IMR-90 (cell line): Measurements from ENCODE around the gene CD82.

Experiments
- BHLHE40 ChIP-seq: fragments of 150-350 bp; IDR thresholded peaks from 2 replicates; pipeline ENCODE4 v1.6.1; 2016; ENCODE audit warnings: mild to moderate bottlenecking, low read depth, low read length
- CEBPB ChIP-seq: IDR thresholded peaks from 2 replicates; pipeline ENCODE4 v1.6.1; 2012; ENCODE audit warnings: low read depth, low read length, improper control_type of control experiment
- FOS ChIP-seq: fragments of 150-350 bp; IDR thresholded peaks from 2 replicates; pipeline ENCODE4 v1.6.1; 2016; ENCODE audit warnings: low read depth, low read length
- MXI1 ChIP-seq: IDR thresholded peaks from 2 replicates; pipeline ENCODE4 v1.6.1; 2012; ENCODE audit warnings: low read depth, mild to moderate bottlenecking, low read length, moderate library complexity, borderline replicate concordance
- POLR2A ChIP-seq: IDR thresholded peaks from 2 replicates; pipeline ENCODE4 v1.6.1; 2012; ENCODE audit warnings: mild to moderate bottlenecking, low read depth, low read length
- RAD21 ChIP-seq: IDR thresholded peaks from 2 replicates; pipeline ENCODE4 v1.6.1; 2012; ENCODE audit warnings: low read length, improper control_type of control experiment
- RCOR1 ChIP-seq: IDR thresholded peaks from 2 replicates; pipeline ENCODE4 v1.6.1; 2012; ENCODE audit warnings: mild to moderate bottlenecking, low read length, improper control_type of control experiment; ENCODE audit not compliant: insufficient replicate concordance
- RFX5 ChIP-seq: IDR thresholded peaks from 2 replicates; pipeline ENCODE4 v1.8.0; 2012; ENCODE audit warnings: low read depth, mild to moderate bottlenecking, low read length, moderate library complexity
- SMC3 ChIP-seq: fragments of 150-350 bp; IDR thresholded peaks from 2 replicates; pipeline ENCODE4 v1.6.1; 2016; ENCODE audit warnings: low read depth, mild to moderate bottlenecking, antibody characterized with exemption, low read length, moderate library complexity
- TF ChIP-seq, protein P1 (sequence below): conservative IDR thresholded peaks from 2 replicates; pipeline ENCODE4 v1.5.1; 2012; ENCODE audit warnings: mild to moderate bottlenecking, low read depth, low read length, improper control_type of control experiment

DNA sequence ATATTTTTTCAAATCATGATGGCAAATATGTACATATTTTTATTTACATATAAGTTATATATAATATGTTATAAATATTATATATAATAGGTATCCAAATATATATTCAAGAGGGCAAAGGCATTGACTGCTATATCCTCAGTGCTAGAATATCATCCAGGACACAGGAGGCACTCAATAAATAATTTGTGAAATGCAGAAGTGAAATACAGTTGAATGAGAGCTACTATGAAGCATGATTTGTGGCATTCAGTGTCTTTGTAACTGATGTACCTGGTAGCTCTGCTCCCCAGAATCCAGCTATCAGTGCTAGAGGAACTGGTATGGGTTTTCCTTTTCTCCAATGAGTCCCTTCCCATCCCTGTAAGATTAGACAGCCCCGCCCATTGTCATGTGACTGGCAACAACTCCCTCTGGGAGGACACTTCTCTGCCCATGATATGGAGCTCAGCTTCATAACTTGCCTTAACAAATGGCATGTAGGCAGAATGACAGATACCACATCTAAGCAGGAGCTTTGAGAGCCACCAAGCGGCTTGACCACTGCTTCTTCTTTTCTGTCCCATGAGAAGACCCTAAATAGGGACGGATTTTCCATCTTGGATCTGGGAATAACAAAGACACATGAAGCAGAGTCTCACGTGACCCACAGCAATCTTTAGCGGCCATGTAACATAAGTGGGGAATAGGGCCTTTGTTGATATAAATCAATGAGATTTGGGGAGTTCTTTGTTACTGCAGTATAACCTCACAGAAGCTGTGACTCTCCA lies 10.2 kb upstream of the CD82 start:
- TF ChIP-seq MXI1: no peak
- TF ChIP-seq FOS: no peak
- TF ChIP-seq, protein P1, sequence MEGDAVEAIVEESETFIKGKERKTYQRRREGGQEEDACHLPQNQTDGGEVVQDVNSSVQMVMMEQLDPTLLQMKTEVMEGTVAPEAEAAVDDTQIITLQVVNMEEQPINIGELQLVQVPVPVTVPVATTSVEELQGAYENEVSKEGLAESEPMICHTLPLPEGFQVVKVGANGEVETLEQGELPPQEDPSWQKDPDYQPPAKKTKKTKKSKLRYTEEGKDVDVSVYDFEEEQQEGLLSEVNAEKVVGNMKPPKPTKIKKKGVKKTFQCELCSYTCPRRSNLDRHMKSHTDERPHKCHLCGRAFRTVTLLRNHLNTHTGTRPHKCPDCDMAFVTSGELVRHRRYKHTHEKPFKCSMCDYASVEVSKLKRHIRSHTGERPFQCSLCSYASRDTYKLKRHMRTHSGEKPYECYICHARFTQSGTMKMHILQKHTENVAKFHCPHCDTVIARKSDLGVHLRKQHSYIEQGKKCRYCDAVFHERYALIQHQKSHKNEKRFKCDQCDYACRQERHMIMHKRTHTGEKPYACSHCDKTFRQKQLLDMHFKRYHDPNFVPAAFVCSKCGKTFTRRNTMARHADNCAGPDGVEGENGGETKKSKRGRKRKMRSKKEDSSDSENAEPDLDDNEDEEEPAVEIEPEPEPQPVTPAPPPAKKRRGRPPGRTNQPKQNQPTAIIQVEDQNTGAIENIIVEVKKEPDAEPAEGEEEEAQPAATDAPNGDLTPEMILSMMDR: no peak
- no peak for TF ChIP-seq RCOR1
- no peak for TF ChIP-seq POLR2A
- TF ChIP-seq BHLHE40: no peak
- no peak for TF ChIP-seq SMC3
- TF ChIP-seq RAD21: no peak
- no peak for TF ChIP-seq RFX5
- no peak for TF ChIP-seq CEBPB
